ENCODE data around the gene RAP2C.
"Not testable (repeated sequence)": the region's sequence is repeated elsewhere in the genome, so short reads cannot be mapped to it uniquely, and the experiment has no call there.

RAP2C gene

GRCh38 chrX:132165651-132166050 is 53.6 kb downstream of the RAP2C start:
- H3K4me3 ChIP-seq (replicated peaks; ENCODE audit: low read depth, low read length) = no peak overlapping the region
- TF ChIP-seq, protein P1, sequence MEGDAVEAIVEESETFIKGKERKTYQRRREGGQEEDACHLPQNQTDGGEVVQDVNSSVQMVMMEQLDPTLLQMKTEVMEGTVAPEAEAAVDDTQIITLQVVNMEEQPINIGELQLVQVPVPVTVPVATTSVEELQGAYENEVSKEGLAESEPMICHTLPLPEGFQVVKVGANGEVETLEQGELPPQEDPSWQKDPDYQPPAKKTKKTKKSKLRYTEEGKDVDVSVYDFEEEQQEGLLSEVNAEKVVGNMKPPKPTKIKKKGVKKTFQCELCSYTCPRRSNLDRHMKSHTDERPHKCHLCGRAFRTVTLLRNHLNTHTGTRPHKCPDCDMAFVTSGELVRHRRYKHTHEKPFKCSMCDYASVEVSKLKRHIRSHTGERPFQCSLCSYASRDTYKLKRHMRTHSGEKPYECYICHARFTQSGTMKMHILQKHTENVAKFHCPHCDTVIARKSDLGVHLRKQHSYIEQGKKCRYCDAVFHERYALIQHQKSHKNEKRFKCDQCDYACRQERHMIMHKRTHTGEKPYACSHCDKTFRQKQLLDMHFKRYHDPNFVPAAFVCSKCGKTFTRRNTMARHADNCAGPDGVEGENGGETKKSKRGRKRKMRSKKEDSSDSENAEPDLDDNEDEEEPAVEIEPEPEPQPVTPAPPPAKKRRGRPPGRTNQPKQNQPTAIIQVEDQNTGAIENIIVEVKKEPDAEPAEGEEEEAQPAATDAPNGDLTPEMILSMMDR (IDR thresholded peaks at IDR 0.05; ENCODE audit: low read length, missing control alignments) = no peak
- no peak for DNase-seq (ENCODE audit: low read depth)

GRCh38 chrX:132165005-132165404 is 54.2 kb downstream of the RAP2C start:
- TF ChIP-seq, protein P1 (IDR thresholded peaks at IDR 0.05; ENCODE audit: low read length, missing control alignments) = no peak
- DNase-seq (ENCODE audit: low read depth) = no peak
- H3K4me3 ChIP-seq (replicated peaks; ENCODE audit: low read depth, low read length) = no peak overlapping the region

- not testable (repeated sequence) for DNase-seq (ENCODE audit: low read depth)
Observed at GRCh38 chrX:132163094-132163493, 56.2 kb downstream of the RAP2C start.

GRCh38 chrX:132153166-132153565 is 66.1 kb downstream of the RAP2C start:
- TF ChIP-seq, protein P1 (IDR thresholded peaks at IDR 0.05; ENCODE audit: low read length, missing control alignments) = no peak
- DNase-seq (ENCODE audit: low read depth) = no peak

More at GRCh38 chrX:132163094-132163493, 56.2 kb downstream of the RAP2C start:
- not testable (repeated sequence) for H3K4me3 ChIP-seq (replicated peaks; ENCODE audit: low read depth, low read length)

More at GRCh38 chrX:132153166-132153565, 66.1 kb downstream of the RAP2C start:
- H3K4me3 ChIP-seq (replicated peaks; ENCODE audit: low read depth, low read length) = no peak overlapping the region

Measured in fibroblast of pulmonary artery (primary cell).